MM.1S (cell line): ENCODE measurements around the gene ANTKMT.

ENCODE experiments used
- EZH2 ChIP-seq: fragments of 300-600 bp; sonication (generic); optimal IDR thresholded peaks from 2 replicates; pipeline ENCODE3; 2017; ENCODE audit warnings: low read depth, mild to moderate bottlenecking, antibody characterized with exemption, low read length, mixed read lengths
- EZH2phosphoT487 ChIP-seq: fragments of 300-600 bp; sonication (generic); IDR thresholded peaks from 2 replicates; pipeline ENCODE4 v1.6.1; 2018; ENCODE audit warnings: antibody characterized with exemption, low read length
- TF ChIP-seq, protein P1 (sequence below): fragments of 300-600 bp; sonication (generic); IDR thresholded peaks from 2 replicates; pipeline ENCODE4 v1.5.1; 2016; ENCODE audit warnings: antibody characterized with exemption, low read length, mixed read lengths

DNA sequence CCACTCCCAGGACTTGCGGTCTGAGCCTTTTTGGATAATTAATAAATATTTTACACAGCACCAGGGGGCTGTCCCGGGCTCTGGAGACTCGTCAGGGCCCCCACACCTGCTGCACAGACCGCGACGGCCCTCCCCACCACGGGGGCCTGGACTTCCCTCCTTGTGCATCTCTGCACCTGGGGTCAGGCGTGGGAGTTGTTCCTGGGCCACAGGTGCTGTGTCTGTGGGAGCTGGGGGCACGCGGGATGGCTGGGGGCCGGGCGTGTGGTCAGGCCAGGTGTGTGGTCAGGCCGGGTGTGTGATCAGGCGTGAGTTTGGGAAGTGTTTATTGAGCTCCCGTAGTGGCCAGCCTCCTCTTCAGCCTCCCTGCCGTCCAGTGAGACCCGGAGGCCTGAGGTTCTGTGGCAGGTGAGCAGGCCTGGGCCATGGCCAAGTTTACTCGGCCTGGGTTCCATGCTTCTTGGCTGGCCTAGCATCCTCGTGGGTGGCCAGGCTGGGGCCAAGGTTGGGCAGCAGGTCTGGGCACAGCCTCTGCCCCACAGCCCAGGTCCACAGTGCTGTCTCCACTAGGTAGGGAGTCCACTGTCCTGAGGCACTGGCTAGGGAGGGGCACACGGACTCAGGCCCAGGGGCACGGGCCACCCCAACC, 42.6 kb upstream of the ANTKMT start:
- TF ChIP-seq, protein P1, sequence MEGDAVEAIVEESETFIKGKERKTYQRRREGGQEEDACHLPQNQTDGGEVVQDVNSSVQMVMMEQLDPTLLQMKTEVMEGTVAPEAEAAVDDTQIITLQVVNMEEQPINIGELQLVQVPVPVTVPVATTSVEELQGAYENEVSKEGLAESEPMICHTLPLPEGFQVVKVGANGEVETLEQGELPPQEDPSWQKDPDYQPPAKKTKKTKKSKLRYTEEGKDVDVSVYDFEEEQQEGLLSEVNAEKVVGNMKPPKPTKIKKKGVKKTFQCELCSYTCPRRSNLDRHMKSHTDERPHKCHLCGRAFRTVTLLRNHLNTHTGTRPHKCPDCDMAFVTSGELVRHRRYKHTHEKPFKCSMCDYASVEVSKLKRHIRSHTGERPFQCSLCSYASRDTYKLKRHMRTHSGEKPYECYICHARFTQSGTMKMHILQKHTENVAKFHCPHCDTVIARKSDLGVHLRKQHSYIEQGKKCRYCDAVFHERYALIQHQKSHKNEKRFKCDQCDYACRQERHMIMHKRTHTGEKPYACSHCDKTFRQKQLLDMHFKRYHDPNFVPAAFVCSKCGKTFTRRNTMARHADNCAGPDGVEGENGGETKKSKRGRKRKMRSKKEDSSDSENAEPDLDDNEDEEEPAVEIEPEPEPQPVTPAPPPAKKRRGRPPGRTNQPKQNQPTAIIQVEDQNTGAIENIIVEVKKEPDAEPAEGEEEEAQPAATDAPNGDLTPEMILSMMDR, result no peak
- TF ChIP-seq EZH2phosphoT487, result no peak
- TF ChIP-seq EZH2, result no peak
